ENCODE results near the gene KRT20.
A peak's percentile ranks its signal among the peaks of the same experiment; 100 is the strongest.

KRT20 gene

GRCh38 chr17:40850293-40850972, 34.6 kb downstream of the KRT20 start:
- no peak for DNase-seq (ENCODE audit: low spot score)

- no peak for DNase-seq (ENCODE audit: low spot score)
Observed at GRCh38 chr17:40849723-40850122, 35.3 kb downstream of the KRT20 start.

DNA sequence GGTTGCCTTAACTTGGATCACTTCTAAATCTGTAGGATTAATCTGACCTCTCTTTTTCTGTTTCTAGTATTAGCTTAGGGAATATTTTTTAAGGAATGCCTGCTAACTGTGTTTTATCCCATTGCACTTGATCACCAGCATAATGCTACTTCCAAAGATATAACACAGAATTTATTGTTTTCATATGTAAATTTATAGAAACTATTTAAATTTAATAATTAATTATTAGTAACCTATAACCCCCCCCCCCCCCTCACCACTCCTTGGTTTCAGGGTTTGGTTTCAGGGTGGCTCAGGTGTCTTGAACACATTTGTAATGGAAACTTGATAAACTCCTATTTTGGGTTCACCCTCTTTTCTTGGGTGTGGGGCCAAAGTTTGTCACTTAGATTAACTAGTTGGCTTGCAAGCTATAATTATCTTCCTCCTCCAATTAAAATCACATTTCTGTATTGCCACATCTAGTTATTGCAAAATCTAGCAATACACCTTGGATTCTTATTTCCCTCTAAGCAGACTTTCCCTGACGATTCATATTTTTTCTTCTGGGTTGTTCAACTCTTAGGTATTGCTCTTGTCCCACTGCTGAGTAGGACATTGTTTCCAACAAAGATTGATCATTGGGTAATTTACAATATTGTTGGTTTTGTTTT, 36.3 kb downstream of the KRT20 start:
- DNase-seq (ENCODE audit: low spot score): no peak

- no peak for DNase-seq (ENCODE audit: low spot score)
Observed at GRCh38 chr17:40846515-40847144, 38.4 kb downstream of the KRT20 start.

DNA sequence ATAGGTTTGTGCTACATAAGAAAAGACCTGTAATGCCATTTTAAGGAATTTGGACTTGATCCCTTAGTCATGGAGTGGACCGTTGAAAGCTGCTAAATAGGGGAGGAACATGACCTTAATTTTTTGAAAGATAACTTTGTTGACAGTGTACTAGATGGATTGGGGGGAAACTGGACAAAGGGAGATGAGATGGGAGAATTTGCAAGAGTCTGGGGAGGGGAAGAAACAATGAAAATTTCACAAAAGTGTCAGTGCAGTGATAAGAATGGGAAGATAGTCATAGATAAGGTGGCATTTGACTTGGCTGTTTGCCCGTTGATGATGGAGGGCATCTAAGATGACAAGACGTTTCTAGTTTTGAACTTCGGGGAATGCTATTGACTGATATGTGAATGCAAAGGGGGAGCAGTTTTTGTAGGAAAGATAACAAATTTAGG, 40.4 kb downstream of the KRT20 start:
- DNase-seq (ENCODE audit: low spot score): no peak

- DNase-seq (ENCODE audit: low spot score): no peak
Observed at GRCh38 chr17:40843242-40843641, 41.8 kb downstream of the KRT20 start.

DNA sequence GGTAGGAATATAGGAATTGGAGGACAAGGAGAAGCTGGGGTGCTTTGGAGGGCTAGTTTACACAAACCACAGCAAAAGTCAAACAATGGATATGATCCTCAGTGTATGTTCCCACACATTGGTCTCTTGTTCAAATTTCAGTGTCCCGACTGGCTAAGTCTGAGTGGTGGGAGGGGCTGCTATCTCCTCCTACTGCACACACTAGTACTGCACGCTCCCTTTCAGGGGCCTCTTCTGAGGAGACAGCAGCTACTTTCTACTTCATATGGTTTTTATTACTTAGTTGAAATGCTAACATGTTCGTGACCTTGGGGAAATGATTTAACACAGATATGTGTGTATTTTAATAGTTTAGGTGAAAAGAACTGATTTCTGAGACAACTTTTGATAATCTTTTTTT, 43.8 kb downstream of the KRT20 start:
- no peak for DNase-seq (ENCODE audit: low spot score)

DNA sequence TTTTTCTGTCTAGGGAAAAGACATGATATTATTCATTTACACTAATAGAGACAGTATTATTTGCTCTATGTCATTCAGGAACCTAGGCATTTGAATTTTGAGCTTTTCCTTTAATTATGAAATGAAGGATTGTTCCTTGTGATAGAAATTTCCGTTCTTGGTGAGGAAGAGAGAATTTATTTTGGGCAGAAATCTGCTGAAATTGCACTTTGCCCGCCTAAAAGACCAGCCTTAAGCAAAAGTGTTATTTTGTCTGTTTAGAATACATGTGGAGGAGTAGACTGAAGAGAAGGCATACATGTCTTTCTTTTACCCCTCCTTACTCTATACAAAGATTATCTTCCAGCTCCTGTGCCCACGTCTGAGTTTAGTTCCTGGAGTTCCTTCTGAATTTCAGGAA, 45.8 kb downstream of the KRT20 start:
- no peak for DNase-seq (ENCODE audit: low spot score)

GRCh38 chr17:40836020-40836419, 49.0 kb downstream of the KRT20 start:
- DNase-seq (ENCODE audit: low spot score): no peak

DNA sequence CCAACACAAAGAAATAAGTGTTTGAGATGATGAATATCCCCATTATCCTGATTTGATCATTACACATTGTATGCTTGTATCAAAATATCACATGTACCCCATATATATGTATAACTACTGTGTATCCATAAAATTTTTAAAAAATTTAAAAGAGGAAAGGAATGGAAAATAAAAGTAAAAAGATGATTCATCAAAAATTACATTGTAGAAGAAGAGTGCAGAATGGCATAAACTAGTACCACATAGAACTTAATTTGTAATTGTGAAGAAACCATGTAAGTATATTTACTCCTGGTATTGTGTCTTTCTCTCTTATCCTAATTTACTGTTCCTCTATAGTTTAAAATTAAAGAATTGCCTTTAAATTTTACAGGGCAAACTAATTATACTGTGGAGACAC, 51.2 kb downstream of the KRT20 start:
- DNase-seq (ENCODE audit: low spot score): no peak

DNA sequence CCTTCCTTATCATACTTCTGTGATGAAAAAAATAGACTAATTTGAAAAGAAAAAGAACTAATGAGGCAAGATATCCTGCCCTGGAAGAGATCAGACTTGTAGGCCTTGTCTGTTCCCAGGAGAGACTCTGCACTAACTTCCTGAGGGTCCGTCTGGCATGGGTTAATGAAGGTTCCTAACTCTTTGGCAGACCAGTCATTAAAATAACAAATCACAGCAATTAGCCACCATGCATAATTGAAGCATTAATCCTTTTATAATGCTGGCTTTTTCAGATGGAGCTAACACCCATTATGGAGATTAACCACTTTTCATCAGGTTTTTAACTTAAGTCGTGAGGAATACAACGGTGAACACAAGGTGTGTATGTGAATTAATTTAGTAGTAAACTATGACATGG, 52.2 kb downstream of the KRT20 start:
- DNase-seq (ENCODE audit: low spot score): no peak

GRCh38 chr17:40830085-40830776, 54.8 kb downstream of the KRT20 start:
- no peak for DNase-seq (ENCODE audit: low spot score)

- no peak for DNase-seq (ENCODE audit: low spot score)
Observed at GRCh38 chr17:40828454-40829044, 56.5 kb downstream of the KRT20 start.

DNA sequence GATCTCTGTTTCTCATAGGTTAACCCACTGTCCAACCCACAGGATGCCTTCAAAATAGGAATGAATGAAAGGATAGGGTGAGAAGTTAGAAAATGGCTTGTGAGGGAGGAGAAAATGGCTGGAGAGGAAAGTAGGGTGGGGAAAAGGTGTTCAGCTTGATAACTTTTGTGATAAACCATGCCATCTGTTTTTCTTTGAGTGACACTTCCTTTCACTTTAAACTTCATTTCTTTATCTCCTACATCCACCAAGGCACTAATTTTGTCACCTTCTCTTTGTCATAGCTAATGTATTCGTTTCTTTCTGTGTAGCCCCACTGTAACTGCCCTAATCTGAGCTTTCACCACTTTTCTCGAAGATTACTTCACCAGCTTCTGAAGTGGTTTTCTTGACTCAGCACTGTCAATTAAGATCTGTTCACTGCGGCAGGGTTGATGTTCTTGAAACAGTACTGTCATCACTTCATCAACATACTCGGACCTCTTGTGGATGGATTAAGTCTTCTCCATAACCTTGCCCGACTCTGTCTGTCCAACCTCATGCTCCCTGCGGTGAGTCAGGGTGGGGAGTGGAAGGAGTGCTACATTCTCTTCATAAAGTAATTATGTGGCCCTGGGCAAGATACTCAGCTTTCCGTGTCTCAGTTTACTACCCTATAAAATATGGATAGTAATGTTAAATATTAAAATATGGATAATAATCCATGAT, 57.1 kb downstream of the KRT20 start:
- peak; percentile 23 for DNase-seq (ENCODE audit: low spot score)
